ENCODE measurements around the gene ZFR. TPM values are rescaled to one million over a fixed set of nuclear protein-coding genes. Genes with fewer than 3 reads are reported as not detected.

The ZFR gene
- polyA plus RNA-seq, 1 donor (not counting 4 experiments of a cell fraction or from before 2014, with no cell fraction given), result 58.7 TPM

DNA sequence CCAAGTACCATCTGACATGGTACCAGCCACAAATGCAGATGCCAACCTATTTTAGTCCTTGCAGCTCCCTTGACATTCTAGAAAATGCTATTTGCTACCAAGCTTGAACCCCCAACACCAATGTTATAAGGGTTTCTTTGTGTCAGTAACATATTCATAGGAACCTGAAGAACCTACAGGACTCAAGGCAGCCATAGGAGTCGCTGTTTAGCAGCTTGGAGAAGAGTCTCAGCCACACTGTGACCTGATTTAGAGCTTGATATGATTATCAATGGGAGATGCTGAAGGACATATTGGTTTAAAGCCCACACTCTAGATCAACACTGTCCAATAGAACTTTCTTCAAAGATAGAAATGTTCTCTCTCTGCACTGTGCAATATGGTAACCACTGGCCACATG is 6.4 kb upstream of the ZFR start:
- TF ChIP-seq, protein P1, sequence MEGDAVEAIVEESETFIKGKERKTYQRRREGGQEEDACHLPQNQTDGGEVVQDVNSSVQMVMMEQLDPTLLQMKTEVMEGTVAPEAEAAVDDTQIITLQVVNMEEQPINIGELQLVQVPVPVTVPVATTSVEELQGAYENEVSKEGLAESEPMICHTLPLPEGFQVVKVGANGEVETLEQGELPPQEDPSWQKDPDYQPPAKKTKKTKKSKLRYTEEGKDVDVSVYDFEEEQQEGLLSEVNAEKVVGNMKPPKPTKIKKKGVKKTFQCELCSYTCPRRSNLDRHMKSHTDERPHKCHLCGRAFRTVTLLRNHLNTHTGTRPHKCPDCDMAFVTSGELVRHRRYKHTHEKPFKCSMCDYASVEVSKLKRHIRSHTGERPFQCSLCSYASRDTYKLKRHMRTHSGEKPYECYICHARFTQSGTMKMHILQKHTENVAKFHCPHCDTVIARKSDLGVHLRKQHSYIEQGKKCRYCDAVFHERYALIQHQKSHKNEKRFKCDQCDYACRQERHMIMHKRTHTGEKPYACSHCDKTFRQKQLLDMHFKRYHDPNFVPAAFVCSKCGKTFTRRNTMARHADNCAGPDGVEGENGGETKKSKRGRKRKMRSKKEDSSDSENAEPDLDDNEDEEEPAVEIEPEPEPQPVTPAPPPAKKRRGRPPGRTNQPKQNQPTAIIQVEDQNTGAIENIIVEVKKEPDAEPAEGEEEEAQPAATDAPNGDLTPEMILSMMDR (optimal IDR thresholded peaks at IDR 0.05 in 1 of 3, IDR thresholded peaks at IDR 0.05 in 1 of 3, conservative IDR thresholded peaks at IDR 0.05 in 1 of 3; ENCODE audit: extremely low read depth in 1 of 3, insufficient read depth in 2 of 3, low read length in 3 of 3), result peak; percentile 15 to 35 (median 16)
- TF ChIP-seq EZH2 (IDR thresholded peaks at IDR 0.05; ENCODE audit: low read length), result no peak
- no peaks in the 10 kb centered on the region for H4K20me1 ChIP-seq (ENCODE audit: control insufficient read depth, extremely low read depth, insufficient read depth, low read length)
- no peak overlapping the region for H2AFZ ChIP-seq (ENCODE audit: control insufficient read depth, low read length)
- H3K4me3 ChIP-seq (ENCODE audit: control insufficient read depth in 2 of 3, extremely low read depth in 1 of 3, insufficient read depth in 2 of 3, low read depth in 1 of 3, low read length in 3 of 3), result no peak overlapping the region
- DNase-seq (ENCODE audit: low read depth, low spot score) (no peak), FAIRE-seq (no peak)
- no peaks in the 10 kb centered on the region for H3K27me3 ChIP-seq (ENCODE audit: control insufficient read depth, extremely low read depth, insufficient read depth, low read length)
- H3K27ac ChIP-seq (ENCODE audit: control insufficient read depth, insufficient read depth, low read length), result no peak overlapping the region
- H3K4me1 ChIP-seq (ENCODE audit: control insufficient read depth, extremely low read depth, insufficient read depth, low read length), result no peaks in the 10 kb centered on the region
- H3K9me3 ChIP-seq (ENCODE audit: control insufficient read depth, low read depth, low read length), result no peaks in the 10 kb centered on the region
- no peaks in the 10 kb centered on the region for H3K9me1 ChIP-seq (ENCODE audit: control insufficient read depth, extremely low read depth, insufficient read depth, low read length)
- no peak overlapping the region for H3K4me2 ChIP-seq (ENCODE audit: control insufficient read depth, extremely low read depth, insufficient read depth, low read depth, low read length)
- no peak overlapping the region for H3K9ac ChIP-seq (ENCODE audit: control insufficient read depth, extremely low read depth, insufficient read depth, low read length)
- H3K36me3 ChIP-seq (ENCODE audit: control insufficient read depth in 2 of 2, extremely low read depth in 1 of 2, insufficient read depth in 2 of 2, low read length in 2 of 2), result no peaks in the 10 kb centered on the region
- no peaks in the 10 kb centered on the region for H3K79me2 ChIP-seq (ENCODE audit: control insufficient read depth, insufficient read depth, low read length)
- dilution Hi-C loops (cut with MboI; ENCODE audit: extremely low pct_ligation_motif_present, low sequenced_read_pairs), result no loop called here

DNA sequence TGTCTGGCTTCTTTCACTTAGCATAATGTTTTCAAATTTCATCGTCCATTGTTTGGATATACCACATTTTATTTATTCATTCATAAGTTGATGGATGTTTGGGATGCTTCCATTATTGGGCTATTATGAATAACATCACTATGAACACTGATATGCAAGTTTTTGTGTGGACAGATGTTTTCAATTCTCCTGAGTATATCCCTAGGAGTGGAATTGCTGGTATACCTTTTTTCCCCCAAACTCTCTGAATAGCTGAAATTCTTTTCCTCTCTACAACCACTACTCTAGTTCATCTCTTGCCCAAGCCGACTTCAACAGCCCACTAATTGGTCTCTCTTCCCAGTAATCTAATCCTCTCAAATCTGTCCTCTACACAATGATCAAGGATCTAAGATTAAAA is 4.7 kb upstream of the ZFR start:
- Histone ChIP-seq H4K20me1 (ENCODE audit: control insufficient read depth, extremely low read depth, insufficient read depth, low read length) (no peaks in the 10 kb centered on the region), H3K9ac (ENCODE audit: control insufficient read depth, extremely low read depth, insufficient read depth, low read length) (no peak overlapping the region), H3K4me1 (ENCODE audit: control insufficient read depth, extremely low read depth, insufficient read depth, low read length) (no peaks in the 10 kb centered on the region), H3K27ac (ENCODE audit: control insufficient read depth, insufficient read depth, low read length) (no peak overlapping the region), H3K27me3 (ENCODE audit: control insufficient read depth, extremely low read depth, insufficient read depth, low read length) (no peaks in the 10 kb centered on the region), H3K9me1 (ENCODE audit: control insufficient read depth, extremely low read depth, insufficient read depth, low read length) (no peaks in the 10 kb centered on the region), H3K36me3 (ENCODE audit: control insufficient read depth in 2 of 2, extremely low read depth in 1 of 2, insufficient read depth in 2 of 2, low read length in 2 of 2) (no peaks in the 10 kb centered on the region), H3K9me3 (ENCODE audit: control insufficient read depth, low read depth, low read length) (no peaks in the 10 kb centered on the region), H3K79me2 (ENCODE audit: control insufficient read depth, insufficient read depth, low read length) (no peaks in the 10 kb centered on the region), H2AFZ (ENCODE audit: control insufficient read depth, low read length) (no peak overlapping the region), H3K4me2 (ENCODE audit: control insufficient read depth, extremely low read depth, insufficient read depth, low read depth, low read length) (no peak overlapping the region), H3K4me3 (ENCODE audit: control insufficient read depth in 2 of 3, extremely low read depth in 1 of 3, insufficient read depth in 2 of 3, low read depth in 1 of 3, low read length in 3 of 3) (no peak overlapping the region)
- FAIRE-seq (no peak), DNase-seq (ENCODE audit: low read depth, low spot score) (no peak)
- TF ChIP-seq, protein P1 (optimal IDR thresholded peaks at IDR 0.05 in 1 of 3, IDR thresholded peaks at IDR 0.05 in 1 of 3, conservative IDR thresholded peaks at IDR 0.05 in 1 of 3; ENCODE audit: extremely low read depth in 1 of 3, insufficient read depth in 2 of 3, low read length in 3 of 3), result no peak
- no peak for TF ChIP-seq EZH2 (IDR thresholded peaks at IDR 0.05; ENCODE audit: low read length)
- dilution Hi-C loops (cut with MboI; ENCODE audit: extremely low pct_ligation_motif_present, low sequenced_read_pairs), result no loop called here

All from keratinocyte (primary cell).